OCI-LY7 (cell line): ENCODE results near the gene ALDH1L1. TPM values are rescaled to one million over a fixed set of nuclear protein-coding genes. Genes with fewer than 3 reads are reported as not detected.

Source experiments
- BruUV-seq: library from RNA; stranded (reverse); fragments of 400-500 nt; replicated peaks from 2 replicates; lab custom pipeline; 2021; lab: Mats Ljungman, UMichigan
- CTCF ChIA-PET: fragments of 300-600 bp; sonication (Branson Sonifier 250); formaldehyde crosslinking; loops from one replicate; lab custom pipeline; 2022; ENCODE audit warnings: antibody characterized with exemption; ENCODE audit not compliant: unreplicated experiment; lab: Charles Lee
- POLR2A ChIA-PET: fragments of 300-600 bp; sonication (Branson Sonifier 250); formaldehyde crosslinking; loops from one replicate; lab custom pipeline; 2022; ENCODE audit warnings: antibody characterized with exemption; lab: Charles Lee
- DNase-seq: peaks from one replicate; pipeline ENCODE4 v3.0.0-alpha.2; 2015; ENCODE audit warnings: low spot score
- H2AFZ ChIP-seq: fragments of 200-600 bp; sonication (generic), shearing (Covaris generic); 2 replicates; pipeline ENCODE4 v1.6.1; 2014; ENCODE audit warnings: mild to moderate bottlenecking, antibody characterized with exemption, low read length, moderate library complexity
- H3K27ac ChIP-seq: fragments of 200-600 bp; sonication (generic); 2 replicates; pipeline ENCODE4 v1.5.1; 2014; ENCODE audit warnings: mixed run types, low read depth, mild to moderate bottlenecking, moderate library complexity, low read length, inconsistent platforms; ENCODE audit not compliant: poor library complexity, severe bottlenecking
- H3K36me3 ChIP-seq: fragments of 200-600 bp; sonication (generic); 2 replicates; pipeline ENCODE4 v1.6.1; 2014; ENCODE audit warnings: mild to moderate bottlenecking, antibody characterized with exemption, low read length, moderate library complexity, mixed read lengths; ENCODE audit not compliant: insufficient read depth
- H3K4me1 ChIP-seq: fragments of 200-600 bp; sonication (generic); 2 replicates; pipeline ENCODE4 v1.5.1; 2014; ENCODE audit warnings: mild to moderate bottlenecking, low read length; ENCODE audit not compliant: insufficient read depth, poor library complexity, severe bottlenecking
- H3K4me2 ChIP-seq: fragments of 200-600 bp; sonication (generic); 2 replicates; pipeline ENCODE4 v1.6.1; 2014; ENCODE audit warnings: mild to moderate bottlenecking, low read length
- H3K4me3 ChIP-seq: fragments of 200-600 bp; sonication (generic); 2 replicates; pipeline ENCODE4 v1.5.1; 2014; ENCODE audit warnings: mild to moderate bottlenecking, low read depth, low read length; ENCODE audit not compliant: poor library complexity, severe bottlenecking
- H3K79me2 ChIP-seq: fragments of 200-600 bp; sonication (generic); 2 replicates; pipeline ENCODE4 v1.6.1; 2016; ENCODE audit warnings: low read depth, mild to moderate bottlenecking, low read length, moderate library complexity, mixed read lengths; ENCODE audit not compliant: insufficient read depth
- H3K9me2 ChIP-seq: fragments of 200-600 bp; sonication (generic); 2 replicates; pipeline ENCODE4 v1.6.1; 2016; ENCODE audit warnings: mild to moderate bottlenecking, low read length, mixed read lengths; ENCODE audit not compliant: insufficient read depth
- H3K9me3 ChIP-seq: fragments of 200-600 bp; sonication (generic); 2 replicates; pipeline ENCODE4 v1.6.1; 2014; ENCODE audit warnings: mild to moderate bottlenecking, mixed run types, low read length, mixed read lengths
- H4K20me1 ChIP-seq: fragments of 200-600 bp; sonication (generic); 2 replicates; pipeline ENCODE4 v1.6.1; 2014; ENCODE audit warnings: mild to moderate bottlenecking, antibody characterized with exemption, low read length, moderate library complexity, mixed read lengths; ENCODE audit not compliant: insufficient read depth
- CTCF ChIP-seq: fragments of 200-600 bp; sonication (generic); conservative IDR thresholded peaks from 2 replicates; pipeline ENCODE4 v1.5.1; 2014; ENCODE audit warnings: mild to moderate bottlenecking, antibody characterized with exemption, low read length, moderate library complexity, mixed read lengths
- EZH2phosphoT487 ChIP-seq: fragments of 200-600 bp; sonication (generic); IDR thresholded peaks from 2 replicates; pipeline ENCODE4 v1.6.1; 2018; ENCODE audit warnings: low read depth, borderline replicate concordance, mild to moderate bottlenecking, mixed run types, antibody characterized with exemption, low read length, moderate library complexity, mixed read lengths
- intact Hi-C: fragments of 100-400 bp; cut with micrococcal nuclease; formaldehyde crosslinking; loops from one replicate; pipeline ENCODE4 v1.10.0; 2022; ENCODE audit not compliant: unreplicated experiment
- total RNA-seq, 2 experiments: library from RNA; depleted of rRNA in 1 of 2; stranded (reverse); fragments of >200 nt in 1 of 2; shearing (Covaris generic) in 1 of 2; gene quantifications; 2 replicates each; pipeline ENCODE4 v1.2.3, GENCODE V29; 2014 to 2022

Gene ALDH1L1
- total RNA-seq, 2 experiments from 2014 or later: not detected

DNA sequence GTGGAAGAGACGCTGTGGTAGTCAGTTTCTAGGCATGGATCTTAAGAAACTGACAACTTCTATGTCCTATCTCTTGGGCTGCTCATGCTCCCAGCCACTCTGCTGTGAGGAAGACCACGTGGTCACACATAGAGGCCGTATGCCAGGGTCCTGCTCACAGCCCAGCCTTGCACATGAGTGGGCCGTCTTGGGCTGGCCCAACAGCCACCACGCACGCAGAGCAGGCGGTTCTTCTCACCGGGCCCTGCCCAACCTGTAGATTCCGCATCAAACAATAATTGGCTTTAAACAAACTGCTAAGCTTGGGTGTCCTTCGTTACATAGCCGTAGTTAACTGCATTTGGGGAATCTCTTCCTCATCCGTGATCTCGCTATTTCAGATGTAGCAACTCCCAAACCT, 122.5 kb downstream of the ALDH1L1 start:
- Histone ChIP-seq H3K36me3 (no peaks in the 10 kb centered on the region), H2AFZ (no peak overlapping the region), H3K4me2 (no peak overlapping the region), H3K9me2 (no peaks in the 10 kb centered on the region), H3K27ac (no peak overlapping the region), H3K4me1 (no peaks in the 10 kb centered on the region), H3K9me3 (no peaks in the 10 kb centered on the region), H4K20me1 (no peaks in the 10 kb centered on the region), H3K4me3 (no peak overlapping the region), H3K79me2 (no peaks in the 10 kb centered on the region)
- ChIA-PET POLR2A (interaction anchor here (0.5 kb wide), 1 partner anchor 1394 kb away, joined by 5 read pairs; no protein-coding TSS in a partner anchor), CTCF (no interaction called here)
- intact Hi-C loops: no loop called here
- TF ChIP-seq EZH2phosphoT487 (no peak), CTCF (no peak)
- no peak for DNase-seq
- BruUV-seq: no TSS peak

GRCh38 chr3:126057501-126057819, 122.9 kb downstream of the ALDH1L1 start:
- Histone ChIP-seq H2AFZ (no peak overlapping the region), H3K79me2 (no peaks in the 10 kb centered on the region), H3K4me3 (no peak overlapping the region), H3K4me1 (no peaks in the 10 kb centered on the region), H3K9me3 (no peaks in the 10 kb centered on the region), H3K27ac (no peak overlapping the region), H3K9me2 (no peaks in the 10 kb centered on the region), H3K4me2 (no peak overlapping the region), H3K36me3 (no peaks in the 10 kb centered on the region), H4K20me1 (no peaks in the 10 kb centered on the region)
- intact Hi-C loops: no loop called here
- BruUV-seq: no TSS peak
- CTCF ChIA-PET: no interaction called here
- POLR2A ChIA-PET: no interaction called here
- TF ChIP-seq CTCF (no peak), EZH2phosphoT487 (no peak)
- DNase-seq: no peak

DNA sequence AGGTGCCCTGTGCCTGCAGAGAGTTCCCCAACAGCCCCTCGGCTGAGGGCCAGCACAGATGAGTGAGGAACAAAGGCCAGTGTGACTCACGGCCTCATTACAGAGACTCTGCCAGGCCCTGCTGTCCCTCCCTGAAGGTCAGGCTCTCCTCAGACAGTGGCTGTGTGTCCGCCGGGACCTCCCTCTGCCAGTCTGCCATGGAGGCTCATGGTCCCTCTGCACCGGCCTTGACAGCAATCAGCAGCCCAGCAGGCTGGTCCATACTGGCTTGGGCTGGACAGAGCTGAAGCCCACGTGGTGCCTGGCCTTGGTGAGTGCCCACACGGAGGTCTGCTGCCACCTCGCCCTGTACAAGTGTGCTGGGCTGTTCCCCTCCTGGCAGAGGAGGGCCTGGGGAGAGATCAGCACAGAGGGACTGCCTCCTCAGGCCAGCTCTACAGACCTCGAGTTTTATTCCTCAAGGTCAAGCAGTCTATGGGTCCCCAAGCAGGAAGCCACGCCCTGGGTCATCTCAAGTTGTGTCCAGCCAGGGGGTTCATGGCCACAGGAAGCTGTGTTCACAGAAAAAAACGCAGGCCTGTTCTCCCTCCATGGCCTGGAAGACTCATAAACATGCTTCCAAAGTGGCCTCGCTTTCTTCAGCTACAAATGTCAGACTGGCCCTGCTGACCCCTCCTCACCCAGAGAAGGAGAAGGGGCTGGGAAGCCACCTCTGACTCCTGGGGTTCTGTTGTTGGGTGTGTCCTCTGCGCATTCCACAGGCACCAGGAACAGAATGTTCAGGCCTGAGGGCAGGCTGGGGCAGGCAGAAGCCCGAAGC, 123.5 kb downstream of the ALDH1L1 start:
- Histone ChIP-seq H3K36me3 (no peaks in the 10 kb centered on the region), H4K20me1 (no peaks in the 10 kb centered on the region), H3K4me2 (no peak overlapping the region), H3K27ac (no peak overlapping the region), H2AFZ (no peak overlapping the region), H3K4me1 (no peaks in the 10 kb centered on the region), H3K9me2 (no peaks in the 10 kb centered on the region), H3K79me2 (no peaks in the 10 kb centered on the region), H3K9me3 (no peaks in the 10 kb centered on the region), H3K4me3 (no peak overlapping the region)
- BruUV-seq: no TSS peak
- intact Hi-C loops: no loop called here
- TF ChIP-seq CTCF (no peak), EZH2phosphoT487 (no peak)
- DNase-seq: no peak
- ChIA-PET POLR2A (no interaction called here), CTCF (no interaction called here)
